ENCODE measurements around the gene P2RX6.
"Not testable (repeated sequence)": the region's sequence is repeated elsewhere in the genome, so short reads cannot be mapped to it uniquely, and the experiment has no call there.

P2RX6 gene

GRCh38 chr22:21070690-21071615 is 56.0 kb downstream of the P2RX6 start:
- H3K27me3 ChIP-seq (ENCODE audit: control insufficient read depth in 1 of 2, insufficient read depth in 2 of 2, low read length in 2 of 2): no peaks in the 10 kb centered on the region
- no peaks in the 10 kb centered on the region for H3K4me1 ChIP-seq (ENCODE audit: control insufficient read depth in 1 of 2, insufficient read depth in 2 of 2, low read length in 2 of 2)
- no peak overlapping the region for H3K27ac ChIP-seq (ENCODE audit: low read depth, low read length)
- H3K9me3 ChIP-seq (ENCODE audit: control insufficient read depth in 1 of 2, low read length in 2 of 2): no peaks in the 10 kb centered on the region
- H3K9ac ChIP-seq (ENCODE audit: low read depth in 1 of 2, low read length in 2 of 2): no peak overlapping the region
- no peaks in the 10 kb centered on the region for H3K36me3 ChIP-seq (ENCODE audit: control insufficient read depth in 1 of 2, insufficient read depth in 2 of 2, low read length in 2 of 2)
- no peak overlapping the region for H3K4me3 ChIP-seq (ENCODE audit: low read depth in 1 of 2, low read length in 2 of 2)

GRCh38 chr22:21071796-21072195 is 56.8 kb downstream of the P2RX6 start:
- H3K9ac ChIP-seq (ENCODE audit: low read depth in 1 of 2, low read length in 2 of 2); H3K27ac ChIP-seq (ENCODE audit: low read depth, low read length); H3K27me3 ChIP-seq (ENCODE audit: control insufficient read depth in 1 of 2, insufficient read depth in 2 of 2, low read length in 2 of 2); H3K36me3 ChIP-seq (ENCODE audit: control insufficient read depth in 1 of 2, insufficient read depth in 2 of 2, low read length in 2 of 2); H3K4me1 ChIP-seq (ENCODE audit: control insufficient read depth in 1 of 2, insufficient read depth in 2 of 2, low read length in 2 of 2); H3K4me3 ChIP-seq (ENCODE audit: low read depth in 1 of 2, low read length in 2 of 2); H3K9me3 ChIP-seq (ENCODE audit: control insufficient read depth in 1 of 2, low read length in 2 of 2): not testable (repeated sequence)

GRCh38 chr22:21073023-21073422 is 58.1 kb downstream of the P2RX6 start:
- H3K9me3 ChIP-seq (ENCODE audit: control insufficient read depth in 1 of 2, low read length in 2 of 2): no peaks in the 10 kb centered on the region

GRCh38 chr22:21073482-21073881 is 58.5 kb downstream of the P2RX6 start:
- no peak overlapping the region for H3K4me3 ChIP-seq (ENCODE audit: low read depth in 1 of 2, low read length in 2 of 2)
- H3K4me1 ChIP-seq (ENCODE audit: control insufficient read depth in 1 of 2, insufficient read depth in 2 of 2, low read length in 2 of 2): no peaks in the 10 kb centered on the region
- no peaks in the 10 kb centered on the region for H3K36me3 ChIP-seq (ENCODE audit: control insufficient read depth in 1 of 2, insufficient read depth in 2 of 2, low read length in 2 of 2)
- no peaks in the 10 kb centered on the region for H3K27me3 ChIP-seq (ENCODE audit: control insufficient read depth in 1 of 2, insufficient read depth in 2 of 2, low read length in 2 of 2)
- no peak overlapping the region for H3K9ac ChIP-seq (ENCODE audit: low read depth in 1 of 2, low read length in 2 of 2)
- H3K9me3 ChIP-seq (ENCODE audit: control insufficient read depth in 1 of 2, low read length in 2 of 2): no peaks in the 10 kb centered on the region
- H3K27ac ChIP-seq (ENCODE audit: low read depth, low read length): no peak overlapping the region

More at GRCh38 chr22:21073023-21073422, 58.1 kb downstream of the P2RX6 start:
- no peaks in the 10 kb centered on the region for H3K27me3 ChIP-seq (ENCODE audit: control insufficient read depth in 1 of 2, insufficient read depth in 2 of 2, low read length in 2 of 2)
- no peaks in the 10 kb centered on the region for H3K4me1 ChIP-seq (ENCODE audit: control insufficient read depth in 1 of 2, insufficient read depth in 2 of 2, low read length in 2 of 2)
- H3K36me3 ChIP-seq (ENCODE audit: control insufficient read depth in 1 of 2, insufficient read depth in 2 of 2, low read length in 2 of 2): no peaks in the 10 kb centered on the region
- no peak overlapping the region for H3K4me3 ChIP-seq (ENCODE audit: low read depth in 1 of 2, low read length in 2 of 2)
- no peak overlapping the region for H3K27ac ChIP-seq (ENCODE audit: low read depth, low read length)
- H3K9ac ChIP-seq (ENCODE audit: low read depth in 1 of 2, low read length in 2 of 2): no peak overlapping the region

GRCh38 chr22:21074102-21074715 is 59.2 kb downstream of the P2RX6 start:
- H3K27me3 ChIP-seq (ENCODE audit: control insufficient read depth in 1 of 2, insufficient read depth in 2 of 2, low read length in 2 of 2): no peaks in the 10 kb centered on the region
- no peak overlapping the region for H3K9ac ChIP-seq (ENCODE audit: low read depth in 1 of 2, low read length in 2 of 2)
- H3K4me1 ChIP-seq (ENCODE audit: control insufficient read depth in 1 of 2, insufficient read depth in 2 of 2, low read length in 2 of 2): no peaks in the 10 kb centered on the region
- no peaks in the 10 kb centered on the region for H3K36me3 ChIP-seq (ENCODE audit: control insufficient read depth in 1 of 2, insufficient read depth in 2 of 2, low read length in 2 of 2)
- no peak overlapping the region for H3K27ac ChIP-seq (ENCODE audit: low read depth, low read length)
- no peak overlapping the region for H3K4me3 ChIP-seq (ENCODE audit: low read depth in 1 of 2, low read length in 2 of 2)
- H3K9me3 ChIP-seq (ENCODE audit: control insufficient read depth in 1 of 2, low read length in 2 of 2): no peaks in the 10 kb centered on the region

- no peaks in the 10 kb centered on the region for H3K4me1 ChIP-seq (ENCODE audit: control insufficient read depth in 1 of 2, insufficient read depth in 2 of 2, low read length in 2 of 2)
- H3K36me3 ChIP-seq (ENCODE audit: control insufficient read depth in 1 of 2, insufficient read depth in 2 of 2, low read length in 2 of 2): no peaks in the 10 kb centered on the region
- no peaks in the 10 kb centered on the region for H3K27me3 ChIP-seq (ENCODE audit: control insufficient read depth in 1 of 2, insufficient read depth in 2 of 2, low read length in 2 of 2)
- H3K27ac ChIP-seq (ENCODE audit: low read depth, low read length): no peak overlapping the region
- no peak overlapping the region for H3K4me3 ChIP-seq (ENCODE audit: low read depth in 1 of 2, low read length in 2 of 2)
- no peaks in the 10 kb centered on the region for H3K9me3 ChIP-seq (ENCODE audit: control insufficient read depth in 1 of 2, low read length in 2 of 2)
- no peak overlapping the region for H3K9ac ChIP-seq (ENCODE audit: low read depth in 1 of 2, low read length in 2 of 2)
These were observed 60.7 kb downstream of the P2RX6 start for GRCh38 chr22:21075516-21076138.

- Histone ChIP-seq H3K36me3 (ENCODE audit: control insufficient read depth in 1 of 2, insufficient read depth in 2 of 2, low read length in 2 of 2) (no peaks in the 10 kb centered on the region), H3K4me3 (ENCODE audit: low read depth in 1 of 2, low read length in 2 of 2) (no peak overlapping the region), H3K4me1 (ENCODE audit: control insufficient read depth in 1 of 2, insufficient read depth in 2 of 2, low read length in 2 of 2) (no peaks in the 10 kb centered on the region), H3K9me3 (ENCODE audit: control insufficient read depth in 1 of 2, low read length in 2 of 2) (no peaks in the 10 kb centered on the region), H3K9ac (ENCODE audit: low read depth in 1 of 2, low read length in 2 of 2) (no peak overlapping the region), H3K27me3 (ENCODE audit: control insufficient read depth in 1 of 2, insufficient read depth in 2 of 2, low read length in 2 of 2) (no peaks in the 10 kb centered on the region), H3K27ac (ENCODE audit: low read depth, low read length) (no peak overlapping the region)
These were observed 62.1 kb downstream of the P2RX6 start for GRCh38 chr22:21076912-21077625.
